Stimulated activated CD8-positive, alpha-beta memory T cell treated with anti-CD3 and anti-CD28 coated beads, Interleukin-7, amount 100 ng/mL, for 1 hour (primary cell): ENCODE data around the gene GPRC6A.
"Not testable (repeated sequence)": the region's sequence is repeated elsewhere in the genome, so short reads cannot be mapped to it uniquely, and the experiment has no call there.

Source experiments
- DNase-seq, 2 donors: peaks; one replicate each; pipeline ENCODE4 v3.0.0-alpha.2; 2020; ENCODE audit warnings: low read depth in 2 of 2

GPRC6A gene, protein sequence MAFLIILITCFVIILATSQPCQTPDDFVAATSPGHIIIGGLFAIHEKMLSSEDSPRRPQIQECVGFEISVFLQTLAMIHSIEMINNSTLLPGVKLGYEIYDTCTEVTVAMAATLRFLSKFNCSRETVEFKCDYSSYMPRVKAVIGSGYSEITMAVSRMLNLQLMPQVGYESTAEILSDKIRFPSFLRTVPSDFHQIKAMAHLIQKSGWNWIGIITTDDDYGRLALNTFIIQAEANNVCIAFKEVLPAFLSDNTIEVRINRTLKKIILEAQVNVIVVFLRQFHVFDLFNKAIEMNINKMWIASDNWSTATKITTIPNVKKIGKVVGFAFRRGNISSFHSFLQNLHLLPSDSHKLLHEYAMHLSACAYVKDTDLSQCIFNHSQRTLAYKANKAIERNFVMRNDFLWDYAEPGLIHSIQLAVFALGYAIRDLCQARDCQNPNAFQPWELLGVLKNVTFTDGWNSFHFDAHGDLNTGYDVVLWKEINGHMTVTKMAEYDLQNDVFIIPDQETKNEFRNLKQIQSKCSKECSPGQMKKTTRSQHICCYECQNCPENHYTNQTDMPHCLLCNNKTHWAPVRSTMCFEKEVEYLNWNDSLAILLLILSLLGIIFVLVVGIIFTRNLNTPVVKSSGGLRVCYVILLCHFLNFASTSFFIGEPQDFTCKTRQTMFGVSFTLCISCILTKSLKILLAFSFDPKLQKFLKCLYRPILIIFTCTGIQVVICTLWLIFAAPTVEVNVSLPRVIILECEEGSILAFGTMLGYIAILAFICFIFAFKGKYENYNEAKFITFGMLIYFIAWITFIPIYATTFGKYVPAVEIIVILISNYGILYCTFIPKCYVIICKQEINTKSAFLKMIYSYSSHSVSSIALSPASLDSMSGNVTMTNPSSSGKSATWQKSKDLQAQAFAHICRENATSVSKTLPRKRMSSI

GRCh38 chr6:116828983-116829382, at the start of gene GPRC6A:
GPRC6A (minus strand) TSS chr6:116829083; CDS start chr6:116829013, 70 bp downstream.
- DNase-seq = no peak

- no peak for DNase-seq
Observed at GRCh38 chr6:116877743-116878142, 48.9 kb upstream of the GPRC6A start.

DNA sequence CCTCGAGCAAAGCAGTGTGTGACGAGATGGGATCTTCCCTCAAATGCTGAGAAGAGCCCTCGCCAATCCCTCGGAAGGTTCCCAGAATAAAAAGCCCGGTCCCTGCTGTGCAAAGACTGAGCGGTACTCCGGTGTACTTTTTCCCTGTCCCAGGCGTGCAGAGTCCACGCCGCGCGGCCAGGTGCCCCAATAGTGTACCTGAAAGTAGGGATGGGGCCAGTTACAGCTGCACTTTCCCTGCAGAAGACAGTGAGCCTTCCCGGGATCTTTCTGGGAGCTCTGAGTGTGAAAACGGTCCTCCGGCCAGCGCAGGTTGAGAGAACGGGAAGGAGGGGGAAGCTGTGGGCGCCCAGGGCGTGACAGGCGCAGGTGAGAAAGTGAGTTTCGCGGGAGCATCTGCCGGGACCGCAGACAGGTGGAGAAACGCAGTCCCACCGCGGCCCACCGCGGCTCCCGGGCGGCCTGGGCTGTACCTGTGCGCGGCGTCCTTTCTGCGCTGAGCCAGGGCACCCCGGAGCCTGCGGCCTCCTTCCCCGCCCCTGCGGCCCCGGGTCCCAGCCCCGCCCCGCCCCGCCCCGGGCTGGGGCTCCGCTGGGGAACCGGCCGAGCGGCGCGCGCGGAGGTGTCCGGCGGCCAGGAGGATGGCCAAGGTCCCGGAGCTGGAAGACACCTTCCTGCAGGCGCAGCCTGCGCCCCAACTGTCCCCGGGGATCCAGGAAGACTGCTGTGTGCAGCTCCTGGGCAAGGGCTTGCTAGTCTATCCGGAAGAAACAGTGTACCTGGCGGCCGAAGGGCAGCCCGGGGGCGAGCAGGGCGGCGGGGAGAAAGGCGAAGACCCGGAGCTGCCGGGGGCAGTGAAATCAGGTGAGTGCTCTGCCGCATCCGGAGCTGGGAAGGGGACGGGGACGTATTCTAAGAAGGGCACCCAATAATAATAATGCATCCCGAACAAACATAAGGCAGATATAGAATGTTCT, 48.0 kb upstream of the GPRC6A start, which contains the start of gene RFX6:
TSS of gene RFX6 (plus strand) at position 608 of the 977 bp plus-strand sequence. CDS start at position 642, 34 bp downstream.
- DNase-seq = no peak

GRCh38 chr6:116876107-116876506, 47.2 kb upstream of the GPRC6A start:
- DNase-seq = no peak

- DNase-seq = no peak
Observed at GRCh38 chr6:116872771-116873170, 43.9 kb upstream of the GPRC6A start.

DNA sequence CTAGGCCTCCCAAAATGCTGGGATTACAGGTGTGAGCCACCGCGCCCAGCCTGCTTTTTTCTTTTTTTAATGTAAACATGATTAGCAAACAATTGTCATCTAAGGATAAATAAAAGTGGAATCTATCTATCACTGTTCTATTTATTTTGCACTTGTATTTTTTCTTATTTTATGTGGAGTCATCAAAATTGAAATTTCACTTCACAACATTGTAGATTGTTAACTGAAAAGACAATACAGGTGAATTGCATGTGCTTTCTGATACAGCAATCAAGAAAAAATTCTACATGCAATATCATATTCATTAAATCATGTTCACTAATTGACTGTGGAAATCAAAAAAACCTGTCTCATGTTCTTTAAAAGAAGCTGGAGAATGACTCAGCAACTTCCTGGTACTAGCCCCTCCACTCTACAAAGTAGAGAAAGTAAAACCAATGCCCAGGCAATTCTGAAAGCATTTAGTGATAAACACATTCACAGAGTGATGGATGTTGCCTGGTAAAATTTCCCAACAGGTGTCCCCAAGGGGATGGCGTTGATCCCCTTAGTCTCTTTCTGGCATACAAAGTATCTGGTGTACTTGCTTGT, 37.5 kb upstream of the GPRC6A start:
- no peak for DNase-seq

DNA sequence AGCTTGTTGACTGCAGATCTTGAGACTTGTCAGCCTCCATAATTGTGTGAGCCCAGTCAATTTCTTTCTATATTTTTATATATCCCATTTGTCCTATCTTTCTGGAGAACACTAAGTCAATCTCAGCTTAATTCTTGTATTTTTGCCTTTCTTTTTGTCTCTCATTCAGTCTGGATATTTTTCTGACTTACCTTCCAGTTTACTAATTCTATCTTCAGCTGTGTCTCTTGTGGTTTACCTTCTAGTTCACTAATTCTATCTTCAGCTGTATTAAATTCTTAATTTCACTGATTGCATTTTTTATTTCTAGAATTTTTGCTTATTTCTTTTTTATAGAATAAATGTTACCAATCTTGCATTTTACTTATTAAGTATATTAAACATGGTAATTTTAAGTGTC, 30.4 kb upstream of the GPRC6A start:
- no peak for DNase-seq

GRCh38 chr6:116858060-116858459, 29.2 kb upstream of the GPRC6A start:
- no peak for DNase-seq

DNA sequence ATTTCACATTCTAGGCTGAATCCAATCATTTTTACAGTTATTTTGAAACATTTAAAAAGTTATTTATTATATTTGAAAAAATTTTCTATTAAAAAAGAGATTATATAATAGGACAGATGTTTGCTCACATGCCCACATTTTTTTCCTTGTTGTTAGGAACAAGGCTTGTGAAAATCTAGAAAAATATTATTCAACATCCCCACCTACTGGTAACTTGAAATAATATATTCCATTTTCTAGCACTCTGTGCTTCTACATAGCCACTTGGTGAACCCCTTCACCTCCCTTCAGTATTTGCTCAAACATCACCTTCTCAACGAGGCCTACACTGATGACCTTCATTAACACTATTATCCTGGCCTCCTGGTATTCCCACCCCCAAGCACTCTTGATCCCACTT, 18.3 kb upstream of the GPRC6A start:
- no peak for DNase-seq

- DNase-seq = no peak
Observed at GRCh38 chr6:116842459-116842858, 13.6 kb upstream of the GPRC6A start.

DNA sequence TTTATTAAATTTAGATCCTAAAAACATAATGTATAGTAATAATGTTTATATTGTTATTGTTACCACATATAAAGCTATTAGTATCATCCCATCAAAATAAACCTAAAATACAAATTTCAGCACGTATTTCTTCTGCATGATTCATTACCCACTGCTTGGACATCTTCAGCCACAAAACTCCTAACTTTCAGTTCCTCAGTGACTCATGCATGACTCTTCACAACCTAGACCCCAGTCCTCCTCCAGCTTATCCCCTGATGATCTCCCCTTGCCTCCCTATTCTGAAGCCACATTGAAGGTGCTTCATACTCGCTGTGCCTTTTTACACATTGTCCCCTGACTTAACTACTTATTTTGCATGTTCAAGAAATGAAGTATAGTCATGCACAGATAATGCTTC, 11.2 kb upstream of the GPRC6A start:
- DNase-seq = no peak

DNA sequence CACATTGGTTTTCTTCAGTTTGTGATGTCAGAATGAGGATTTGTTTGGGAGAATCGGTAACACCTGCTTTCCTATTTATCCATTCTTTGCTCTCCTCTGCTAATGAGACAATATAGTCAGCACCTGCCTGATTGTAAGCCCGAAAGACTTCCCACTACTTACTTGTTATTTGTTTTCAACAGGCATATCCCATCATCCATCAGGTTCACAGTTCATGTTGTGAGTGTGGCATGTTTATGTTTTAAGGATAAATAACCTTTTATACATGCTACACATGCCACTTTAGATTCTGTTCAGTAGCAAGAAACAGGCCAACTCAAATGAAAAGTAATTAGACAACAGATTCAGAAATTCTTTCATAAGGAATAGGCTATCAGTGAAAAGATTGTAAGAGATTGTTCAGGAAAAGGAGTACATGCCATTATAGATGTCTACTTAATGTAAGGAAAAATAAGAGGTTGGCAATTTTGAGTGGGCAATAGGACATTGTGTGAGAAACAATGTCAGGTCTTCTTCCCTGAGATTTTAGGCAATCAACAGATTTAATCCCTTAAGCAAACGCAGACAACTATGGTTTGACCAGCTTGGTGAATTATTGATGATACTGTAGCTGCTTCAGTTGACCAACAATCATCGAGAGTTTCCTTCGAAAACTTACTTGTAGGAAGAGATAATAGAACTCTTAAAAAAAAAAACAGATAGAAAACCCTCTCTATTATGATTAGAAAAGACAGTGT, 7.9 kb upstream of the GPRC6A start:
- no peak for DNase-seq

DNA sequence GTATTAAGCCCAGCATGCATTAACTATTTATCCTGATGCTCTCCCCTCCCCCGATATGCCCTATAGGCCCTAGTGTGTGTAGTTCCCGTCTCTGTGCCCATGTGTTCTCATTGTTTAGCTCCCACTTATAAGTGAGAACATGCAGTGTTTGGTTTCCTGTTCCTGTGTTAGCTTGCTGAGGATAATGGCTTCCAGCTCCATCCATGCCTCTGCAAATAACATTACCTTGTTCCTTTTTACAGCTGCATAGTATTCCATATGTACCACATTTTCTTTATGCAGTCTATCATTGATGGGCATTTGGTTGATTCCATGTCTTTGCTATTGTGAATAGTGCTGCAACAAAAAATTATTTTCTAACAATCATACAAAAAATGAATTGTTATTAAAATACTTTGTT, 5.6 kb upstream of the GPRC6A start:
- not testable (repeated sequence) for DNase-seq

GRCh38 chr6:116827561-116828240, 1.2 kb downstream of the GPRC6A start:
- no peak for DNase-seq

- DNase-seq = not testable (repeated sequence)
Observed at GRCh38 chr6:116816336-116816735, 12.5 kb downstream of the GPRC6A start.

DNA sequence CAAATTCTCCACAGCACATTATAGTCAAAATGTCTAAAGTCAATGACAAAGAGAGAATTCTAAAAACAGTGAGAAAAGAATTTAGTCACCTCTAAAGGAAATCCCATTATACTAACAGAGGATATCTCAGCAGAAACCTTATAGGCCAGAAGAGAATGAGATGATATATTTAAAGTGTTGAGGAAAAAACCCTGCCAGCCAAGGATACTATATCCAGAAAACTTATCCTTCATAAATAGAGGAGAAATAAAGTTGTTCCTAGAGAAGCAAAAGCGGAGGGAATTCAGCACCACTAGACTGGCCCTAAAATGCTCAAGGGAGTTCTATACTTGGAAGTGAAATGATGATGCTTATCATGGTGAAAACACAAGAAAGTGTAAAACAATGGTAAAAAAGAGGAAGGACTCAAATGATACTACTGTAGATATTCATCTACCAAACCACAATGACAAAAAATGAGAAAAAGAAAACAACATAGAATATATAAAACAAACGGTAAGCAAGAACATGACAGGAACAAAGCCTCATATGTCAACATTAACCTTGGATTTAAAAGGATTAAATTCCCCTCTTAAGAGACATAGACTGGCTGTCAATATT, 16.7 kb downstream of the GPRC6A start:
- DNase-seq = no peak

DNA sequence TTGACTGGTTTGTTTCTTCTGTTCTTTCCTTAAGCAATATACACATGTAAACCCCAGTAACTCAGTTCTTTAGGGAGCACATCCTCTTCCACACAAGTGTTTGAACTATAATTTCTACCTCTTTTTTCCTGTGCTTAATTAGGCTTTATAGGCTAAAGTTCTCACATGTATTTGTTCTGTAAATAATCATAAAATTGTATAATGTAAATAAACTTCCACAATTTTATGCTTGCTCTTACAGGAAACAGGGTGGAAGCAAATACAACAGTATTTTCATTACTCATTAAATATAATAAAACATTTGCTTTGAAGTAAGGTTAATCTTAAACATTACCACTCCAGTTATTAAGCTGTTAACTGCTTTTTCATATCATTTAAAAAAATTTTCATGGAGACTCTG, 26.9 kb downstream of the GPRC6A start:
- DNase-seq = no peak

- no peak for DNase-seq
Observed at GRCh38 chr6:116799945-116800344, 28.9 kb downstream of the GPRC6A start.

DNA sequence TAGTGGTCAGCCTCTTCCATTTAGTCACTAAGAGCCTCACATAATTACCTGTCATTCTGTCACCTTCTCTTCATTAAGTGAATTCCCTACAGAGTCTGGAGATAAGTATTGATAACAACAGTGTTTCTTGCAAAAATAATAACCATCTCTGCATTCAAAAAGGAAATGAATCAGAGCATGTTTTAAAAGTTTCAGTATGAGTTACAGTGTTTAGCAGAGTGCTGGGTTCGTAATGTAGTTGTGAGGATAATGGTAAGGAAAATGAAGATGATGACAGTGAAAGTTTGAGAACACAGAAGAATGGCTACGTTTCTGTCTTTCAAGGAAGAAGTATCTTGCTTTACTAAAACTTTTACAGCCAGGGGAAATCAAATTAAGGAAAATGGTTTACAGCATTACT, 31.3 kb downstream of the GPRC6A start:
- DNase-seq = no peak
